ENCODE measurements around the gene SMPDL3A. TPM values are rescaled to one million over a fixed set of nuclear protein-coding genes. Genes with fewer than 3 reads are reported as not detected.
A peak's percentile ranks its signal among the peaks of the same experiment; 100 is the strongest.

Gene SMPDL3A
- total and polyA plus RNA-seq, 2 of the 13 experiments (the other 11 are each of a cell fraction or from before 2014, with no cell fraction given): 7.8 to 17.3 TPM

GRCh38 chr6:122789182-122790027 is at the start of gene SMPDL3A (continued):
- TF ChIP-seq KLF6 (CRISPR knock-in tag; IDR thresholded peaks at IDR 0.05) (no peak), KDM1A (CRISPR knock-in tag; IDR thresholded peaks at IDR 0.05) (0 out of 2 replicates have a peak, but pooled peaks have one; percentile 12), ZNF484 (CRISPR knock-in tag; IDR thresholded peaks at IDR 0.05; ENCODE audit: borderline replicate concordance, low read depth) (no peak), HDAC6 (IDR thresholded peaks at IDR 0.05; ENCODE audit: low read depth, low read length) (no peak), ZNF784 (CRISPR knock-in tag; IDR thresholded peaks at IDR 0.05; ENCODE audit: borderline replicate concordance) (peak; percentile 94), RFX1 (IDR thresholded peaks at IDR 0.05) (no peak), PAX8 (CRISPR knock-in tag; IDR thresholded peaks at IDR 0.05; ENCODE audit: borderline replicate concordance) (peak; percentile 60; the same call in 1 of the 2 replicates), ZNF597 (CRISPR knock-in tag; IDR thresholded peaks at IDR 0.05) (no peak), KLF15 (CRISPR knock-in tag; IDR thresholded peaks at IDR 0.05; ENCODE audit: borderline replicate concordance) (no peak; the same call in 1 of the 2 replicates), THYN1 (CRISPR knock-in tag; IDR thresholded peaks at IDR 0.05; ENCODE audit: borderline replicate concordance, low read depth) (peak; percentile 97; the same call in 1 of the 2 replicates), ZNF776 (CRISPR knock-in tag; IDR thresholded peaks at IDR 0.05) (peak; percentile 96; the same call in 1 of the 2 replicates), HNF4A (CRISPR knock-in tag; IDR thresholded peaks at IDR 0.05) (peak; percentile 64), DRAP1 (CRISPR knock-in tag; IDR thresholded peaks at IDR 0.05) (peak; percentile 69; the same call in 1 of the 2 replicates), SP4 (CRISPR knock-in tag; IDR thresholded peaks at IDR 0.05) (peak; percentile 82), AHR (CRISPR knock-in tag; IDR thresholded peaks at IDR 0.05) (peak; percentile 61), ATF3 (CRISPR knock-in tag; IDR thresholded peaks at IDR 0.05) (peak; percentile 61; the same call in 1 of the 2 replicates), PRDM15 (CRISPR knock-in tag; IDR thresholded peaks at IDR 0.05) (peak; percentile 75; the same call in 1 of the 2 replicates), ZNF737 (CRISPR knock-in tag; IDR thresholded peaks at IDR 0.05; ENCODE audit: borderline replicate concordance) (0 out of 2 replicates have a peak, but pooled peaks have one; percentile 83), CCDC6 (CRISPR knock-in tag; IDR thresholded peaks at IDR 0.05) (peak; percentile 98), ZNF563 (CRISPR knock-in tag; IDR thresholded peaks at IDR 0.05) (peak; percentile 98), ZNF772 (CRISPR knock-in tag; IDR thresholded peaks at IDR 0.05) (peak; percentile 99), MBNL3 (CRISPR knock-in tag; conservative IDR thresholded peaks at IDR 0.05) (no peak; the same call in 1 of the 2 replicates)
